ENCODE measurements around the gene GTPBP8.

- TF ChIP-seq POLR2A (IDR thresholded peaks at IDR 0.05) = no peak
- TF ChIP-seq CTCF (IDR thresholded peaks at IDR 0.05) = no peak
Observed at GRCh38 chr3:113034011-113034410, 43.2 kb downstream of the GTPBP8 start.

Measured in prostate gland (tissue), 2 donors.